ENCODE measurements around the gene KREMEN1. TPM values are rescaled to one million over a fixed set of nuclear protein-coding genes. Genes with fewer than 3 reads are reported as not detected.
"Not testable (repeated sequence)": the region's sequence is repeated elsewhere in the genome, so short reads cannot be mapped to it uniquely, and the experiment has no call there.

KREMEN1 gene
- total RNA-seq, 2 experiments from 2014 or later = 0.17 to 0.31 TPM

DNA sequence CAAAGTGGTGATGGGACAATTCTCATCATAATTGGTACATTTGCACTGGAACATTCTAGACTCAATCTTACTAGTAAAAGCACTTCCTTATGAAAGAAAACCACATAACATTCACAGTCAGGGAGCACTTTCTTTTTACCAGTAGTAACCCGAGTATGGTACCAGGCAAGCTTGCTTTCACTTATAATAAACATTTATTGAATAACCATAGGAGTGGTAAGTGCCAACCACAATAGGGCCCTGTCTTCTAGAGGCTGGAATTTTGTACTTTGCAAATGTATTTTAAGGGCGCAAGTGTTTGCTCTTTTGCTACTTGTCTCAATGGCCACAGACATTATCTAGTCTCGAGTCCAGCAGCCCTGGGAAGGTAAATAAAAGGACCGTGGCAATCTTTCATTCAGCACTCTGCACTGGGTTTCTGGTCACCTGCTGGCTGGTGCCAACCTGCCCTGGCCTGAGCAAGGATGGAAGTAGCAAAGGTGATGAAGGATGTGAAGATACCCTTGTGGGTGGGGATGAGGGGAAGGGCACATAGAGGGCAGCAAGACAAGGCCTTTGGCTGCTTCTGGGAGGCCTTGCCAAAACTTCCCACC lies 35.4 kb upstream of the KREMEN1 start:
- CTCF ChIA-PET = interaction anchor here (8.5 to 10.6 kb wide), 2 partner anchors 181 to 437 kb away, joined by 67 to 173 read pairs; no protein-coding TSS in a partner anchor
- Mint-ChIP-seq H3K27ac (no peak overlapping the region), H3K9me3 (no peaks in the 10 kb centered on the region), H3K36me3 (no peaks in the 10 kb centered on the region), H3K27me3 (peaks cover 5% of the 10 kb centered on the region), H3K4me3 (no peak overlapping the region), H3K4me1 (ENCODE audit: low read depth) (no peaks in the 10 kb centered on the region)
- DNase-seq = no peak
- intact Hi-C loops (cut with micrococcal nuclease) = loop anchor here (10.0 kb wide), 1 partner anchor 63 kb away; no protein-coding TSS in a partner anchor
- POLR2A ChIA-PET = no interaction called here

DNA sequence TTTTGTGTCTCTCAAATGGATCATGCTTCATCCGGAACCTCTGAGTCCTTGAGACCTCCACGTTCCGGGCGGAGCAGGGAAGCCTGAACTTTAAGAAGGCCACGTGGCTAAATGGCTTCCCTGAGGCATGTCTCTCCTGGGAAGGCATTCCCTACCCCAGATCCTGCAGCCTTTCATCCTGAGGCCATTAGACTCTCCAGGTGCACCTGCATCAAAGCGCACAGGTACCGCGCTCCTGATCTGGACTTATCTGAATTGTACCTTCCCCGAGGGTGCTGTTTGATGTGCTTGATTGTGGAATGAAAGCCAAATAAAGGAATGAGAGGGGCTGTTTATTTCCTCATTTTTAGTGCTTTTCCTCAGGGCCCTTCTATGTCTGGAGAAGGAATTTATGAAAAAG lies 33.7 kb upstream of the KREMEN1 start:
- ChIA-PET CTCF (interaction anchor here (0.8 to 10.6 kb wide), 7 partner anchors 20 to 439 kb away, joined by 3 to 173 read pairs (median 10); no protein-coding TSS in a partner anchor), POLR2A (no interaction called here)
- Mint-ChIP-seq H3K4me3 (no peak overlapping the region), H3K27me3 (peaks cover 1% of the 10 kb centered on the region), H3K4me1 (ENCODE audit: low read depth) (no peaks in the 10 kb centered on the region), H3K36me3 (no peaks in the 10 kb centered on the region), H3K9me3 (no peaks in the 10 kb centered on the region), H3K27ac (no peak overlapping the region)
- intact Hi-C loops (cut with micrococcal nuclease) = loop anchor here (10.0 kb wide), 1 partner anchor 64 kb away; no protein-coding TSS in a partner anchor
- no peak for DNase-seq

DNA sequence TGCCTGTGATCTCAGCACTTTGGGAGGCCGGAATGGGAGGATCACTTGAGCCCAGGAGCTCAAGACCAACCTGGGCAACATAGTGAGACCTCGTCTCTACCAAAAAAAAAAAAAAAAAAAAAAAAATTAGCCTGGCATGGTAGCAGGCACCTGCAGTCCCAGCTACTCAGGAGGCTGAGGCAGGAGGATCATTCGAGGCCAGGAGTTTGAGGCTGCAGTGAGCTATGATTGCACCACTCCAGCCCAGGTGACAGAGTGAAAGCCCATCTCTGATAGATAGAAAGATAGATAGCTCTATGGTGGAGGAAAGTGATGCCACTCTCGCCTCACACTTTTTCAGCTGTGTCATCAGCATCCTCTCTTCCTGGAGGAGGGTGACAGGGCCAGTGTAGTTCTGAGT lies 33.2 kb upstream of the KREMEN1 start:
- H3K36me3 Mint-ChIP-seq; H3K27ac Mint-ChIP-seq; H3K9me3 Mint-ChIP-seq; H3K4me3 Mint-ChIP-seq; H3K27me3 Mint-ChIP-seq; H3K4me1 Mint-ChIP-seq (ENCODE audit: low read depth); DNase-seq; POLR2A ChIA-PET: not testable (repeated sequence)
- intact Hi-C loops (cut with micrococcal nuclease) = loop anchor here (1.0 to 10.0 kb wide), 3 partner anchors 65 to 439 kb away; no protein-coding TSS in a partner anchor
- CTCF ChIA-PET = interaction anchor here (0.8 to 10.6 kb wide), 13 partner anchors 20 to 439 kb away, joined by 3 to 173 read pairs (median 10); no protein-coding TSS in a partner anchor

DNA sequence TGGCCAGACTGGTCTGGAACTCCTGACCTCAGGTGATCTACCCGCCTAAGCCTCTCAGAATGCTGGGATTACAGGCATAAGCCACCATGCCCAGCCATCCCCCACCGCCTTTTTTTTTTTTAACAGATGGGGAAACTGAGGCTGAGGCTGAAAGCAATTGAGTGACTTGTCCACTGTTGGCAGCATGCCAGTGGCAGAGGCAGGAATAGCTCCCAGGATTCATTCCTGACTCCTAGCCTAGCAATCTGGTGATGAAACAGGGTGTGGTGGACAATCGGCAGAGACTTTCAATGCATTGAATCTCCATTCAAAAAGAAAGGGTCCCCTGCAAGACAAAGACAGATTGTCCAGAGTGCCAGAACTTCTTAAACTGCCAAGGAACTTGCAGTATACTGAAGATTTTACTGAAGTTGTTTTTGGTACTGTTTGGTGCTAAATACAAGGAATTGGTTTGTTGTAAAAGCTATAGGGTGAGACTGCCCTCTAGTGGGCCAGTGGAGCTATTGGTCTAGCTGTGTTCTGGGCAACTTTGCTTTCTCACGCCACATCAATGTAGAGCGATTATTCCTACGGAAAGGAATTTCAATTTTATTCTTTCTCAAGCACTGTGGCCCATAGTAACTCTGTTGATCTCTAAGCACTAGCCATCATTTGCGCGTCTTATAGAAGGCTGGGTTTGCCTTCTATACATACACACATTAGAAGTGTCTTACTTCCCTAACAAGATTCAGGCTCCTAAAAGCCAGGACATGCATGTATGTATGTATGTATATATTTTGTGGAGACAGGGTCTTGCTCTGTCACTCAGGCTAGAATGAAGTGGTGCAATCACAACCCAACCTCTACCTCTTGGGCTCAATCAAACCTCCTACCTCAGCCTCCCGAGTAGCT lies 32.2 kb upstream of the KREMEN1 start:
- intact Hi-C loops (cut with micrococcal nuclease) = loop anchor here (1.0 kb wide), 2 partner anchors 185 to 440 kb away; no protein-coding TSS in a partner anchor
- Mint-ChIP-seq H3K27me3 (peaks cover 1% of the 10 kb centered on the region), H3K4me1 (ENCODE audit: low read depth) (no peaks in the 10 kb centered on the region), H3K4me3 (no peak overlapping the region), H3K9me3 (no peaks in the 10 kb centered on the region), H3K36me3 (no peaks in the 10 kb centered on the region), H3K27ac (no peak overlapping the region)
- peak; percentile 65 for DNase-seq
- ChIA-PET POLR2A (interaction anchor here (1.4 kb wide), 1 partner anchor 185 kb away, joined by 8 read pairs; no protein-coding TSS in a partner anchor), CTCF (interaction anchor here (0.6 to 10.6 kb wide), 45 partner anchors 11 to 1020 kb away, joined by 3 to 173 read pairs (median 5); partner anchors contain the start of gene ZNRF3)

DNA sequence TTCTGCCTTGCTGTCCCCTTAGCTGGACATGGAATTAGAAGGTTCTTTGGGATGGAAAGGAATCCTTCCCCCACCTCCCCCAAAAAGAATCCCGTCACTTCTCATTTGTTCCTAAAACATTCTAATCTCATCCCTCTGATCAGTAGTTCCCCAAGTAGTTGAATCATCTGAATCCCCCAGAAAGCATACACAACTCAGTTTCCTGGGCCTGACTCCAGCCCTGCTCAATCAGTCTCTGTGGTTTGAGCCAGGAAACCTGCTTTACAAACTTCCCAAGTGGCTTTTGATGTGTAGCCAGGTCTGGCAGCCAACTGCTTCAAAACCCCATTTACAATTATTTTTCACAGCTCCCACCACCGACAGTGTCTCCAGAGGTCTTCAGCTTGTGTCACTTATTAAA lies 31.4 kb upstream of the KREMEN1 start:
- ChIA-PET POLR2A (interaction anchor here (1.4 kb wide), 1 partner anchor 186 kb away, joined by 8 read pairs; no protein-coding TSS in a partner anchor), CTCF (interaction anchor here (0.6 to 10.6 kb wide), 32 partner anchors 12 to 1021 kb away, joined by 3 to 173 read pairs (median 6); partner anchors contain the start of gene ZNRF3)
- H3K9me3 Mint-ChIP-seq = no peaks in the 10 kb centered on the region
- H3K4me3 Mint-ChIP-seq = no peak overlapping the region
- peaks cover 1% of the 10 kb centered on the region for H3K27me3 Mint-ChIP-seq
- intact Hi-C loops (cut with micrococcal nuclease) = no loop called here
- H3K36me3 Mint-ChIP-seq = no peaks in the 10 kb centered on the region
- no peaks in the 10 kb centered on the region for H3K4me1 Mint-ChIP-seq (ENCODE audit: low read depth)
- no peak for DNase-seq
- no peak overlapping the region for H3K27ac Mint-ChIP-seq

DNA sequence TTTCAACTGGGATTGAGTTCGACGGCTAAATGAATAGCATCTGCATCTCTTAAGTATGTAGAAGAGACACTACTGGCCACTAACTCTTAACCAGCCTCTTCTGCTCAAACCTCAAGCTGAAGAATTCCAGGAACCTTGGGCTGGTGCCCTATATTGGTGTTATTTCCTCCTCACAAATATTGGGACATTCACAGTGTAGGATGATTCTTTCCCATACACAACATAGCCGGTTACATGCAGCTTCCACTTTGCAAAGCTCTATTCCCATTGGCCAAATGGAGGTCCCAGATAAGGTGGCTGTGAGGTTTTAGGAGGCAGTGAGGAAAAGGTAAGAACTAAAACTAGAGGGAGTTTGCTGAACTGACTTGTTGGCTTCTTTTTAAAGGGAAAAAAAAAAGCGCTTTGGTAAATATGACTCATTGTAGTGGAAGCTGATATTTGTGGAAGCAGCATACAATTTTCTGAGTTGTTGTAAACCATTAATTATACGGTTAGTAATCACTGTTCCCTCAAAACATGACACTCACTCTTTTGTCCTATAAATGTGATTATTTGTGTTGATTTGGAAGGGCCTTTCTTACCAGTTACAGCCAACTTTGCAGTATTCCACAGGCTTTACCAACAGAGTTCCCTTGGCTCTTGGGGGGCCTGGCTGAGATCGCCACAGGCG lies 28.8 kb upstream of the KREMEN1 start:
- Mint-ChIP-seq H3K4me1 (ENCODE audit: low read depth) (no peaks in the 10 kb centered on the region), H3K27me3 (peaks cover 1% of the 10 kb centered on the region), H3K9me3 (no peaks in the 10 kb centered on the region), H3K27ac (no peak overlapping the region), H3K36me3 (no peaks in the 10 kb centered on the region), H3K4me3 (no peak overlapping the region)
- POLR2A ChIA-PET = no interaction called here
- DNase-seq = no peak
- CTCF ChIA-PET = interaction anchor here (0.9 to 10.6 kb wide), 2 partner anchors 188 to 215 kb away, joined by 3 to 173 read pairs; no protein-coding TSS in a partner anchor
- intact Hi-C loops (cut with micrococcal nuclease) = no loop called here

DNA sequence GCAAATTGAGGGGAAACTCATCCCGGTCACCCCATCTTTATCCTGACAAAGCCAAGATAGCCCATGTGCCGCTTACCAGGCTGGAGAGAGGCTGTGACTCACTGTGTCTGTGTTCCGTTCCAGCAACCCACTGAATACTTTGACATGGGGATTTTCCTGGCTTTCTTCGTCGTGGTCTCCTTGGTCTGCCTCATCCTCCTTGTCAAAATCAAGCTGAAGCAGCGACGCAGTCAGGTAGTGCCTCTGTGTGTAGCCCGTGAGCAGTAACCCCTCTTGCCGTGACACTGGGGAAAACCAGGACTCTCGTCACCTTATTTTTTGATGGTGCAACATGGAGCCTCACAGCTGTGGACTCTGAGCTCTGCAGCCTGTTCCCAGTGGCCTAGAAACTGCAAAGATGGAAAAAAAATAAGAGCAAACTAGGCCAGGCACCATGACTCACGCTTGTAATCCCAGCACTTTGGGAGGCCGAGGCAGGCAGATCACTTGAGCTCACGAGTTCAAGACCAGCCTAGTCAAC lies 28.1 kb upstream of the KREMEN1 start:
- no peaks in the 10 kb centered on the region for H3K9me3 Mint-ChIP-seq
- H3K27me3 Mint-ChIP-seq = peaks cover 1% of the 10 kb centered on the region
- H3K4me3 Mint-ChIP-seq = no peak overlapping the region
- peaks cover 2% of the 10 kb centered on the region for H3K36me3 Mint-ChIP-seq
- DNase-seq = no peak
- no peak overlapping the region for H3K27ac Mint-ChIP-seq
- intact Hi-C loops (cut with micrococcal nuclease) = no loop called here
- ChIA-PET POLR2A (no interaction called here), CTCF (interaction anchor here (10.6 kb wide), 1 partner anchor 188 kb away, joined by 173 read pairs; no protein-coding TSS in a partner anchor)
- H3K4me1 Mint-ChIP-seq (ENCODE audit: low read depth) = no peaks in the 10 kb centered on the region

DNA sequence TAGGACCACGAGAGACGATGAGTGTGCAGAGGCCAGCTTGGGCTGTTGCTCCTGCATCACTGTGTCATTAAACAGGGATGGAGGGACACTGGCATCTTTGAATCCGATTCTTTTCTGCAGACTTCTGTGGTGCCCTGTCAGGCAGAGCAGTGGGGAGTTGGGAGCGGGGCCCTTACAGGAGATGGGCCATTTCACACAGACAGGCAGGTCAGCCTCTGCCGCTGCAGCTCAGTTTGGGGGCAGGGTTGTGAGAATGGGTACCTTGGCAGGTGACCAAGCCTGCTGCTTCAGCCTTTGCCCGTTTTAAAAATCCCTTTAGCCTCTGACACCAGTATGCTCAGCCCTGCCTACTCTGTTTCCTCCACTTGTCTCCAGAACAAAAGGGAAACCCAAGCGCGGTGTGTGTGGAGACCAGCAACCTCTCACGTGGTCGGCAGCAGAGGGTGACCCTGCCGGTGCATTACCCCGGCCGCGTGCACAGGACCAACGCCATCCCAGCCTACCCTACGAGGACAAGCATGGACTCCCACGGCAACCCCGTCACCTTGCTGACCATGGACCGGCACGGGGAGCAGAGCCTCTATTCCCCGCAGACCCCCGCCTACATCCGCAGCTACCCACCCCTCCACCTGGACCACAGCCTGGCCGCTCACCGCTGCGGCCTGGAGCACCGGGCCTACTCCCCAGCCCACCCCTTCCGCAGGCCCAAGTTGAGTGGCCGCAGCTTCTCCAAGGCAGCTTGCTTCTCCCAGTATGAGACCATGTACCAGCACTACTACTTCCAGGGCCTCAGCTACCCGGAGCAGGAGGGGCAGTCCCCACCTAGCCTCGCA lies 23.8 kb upstream of the KREMEN1 start:
- Mint-ChIP-seq H3K4me1 (ENCODE audit: low read depth) (no peaks in the 10 kb centered on the region), H3K9me3 (no peaks in the 10 kb centered on the region), H3K4me3 (no peak overlapping the region), H3K36me3 (peaks cover 2% of the 10 kb centered on the region), H3K27me3 (no peaks in the 10 kb centered on the region), H3K27ac (no peak overlapping the region)
- intact Hi-C loops (cut with micrococcal nuclease) = no loop called here
- ChIA-PET CTCF (no interaction called here), POLR2A (no interaction called here)
- no peak for DNase-seq

DNA sequence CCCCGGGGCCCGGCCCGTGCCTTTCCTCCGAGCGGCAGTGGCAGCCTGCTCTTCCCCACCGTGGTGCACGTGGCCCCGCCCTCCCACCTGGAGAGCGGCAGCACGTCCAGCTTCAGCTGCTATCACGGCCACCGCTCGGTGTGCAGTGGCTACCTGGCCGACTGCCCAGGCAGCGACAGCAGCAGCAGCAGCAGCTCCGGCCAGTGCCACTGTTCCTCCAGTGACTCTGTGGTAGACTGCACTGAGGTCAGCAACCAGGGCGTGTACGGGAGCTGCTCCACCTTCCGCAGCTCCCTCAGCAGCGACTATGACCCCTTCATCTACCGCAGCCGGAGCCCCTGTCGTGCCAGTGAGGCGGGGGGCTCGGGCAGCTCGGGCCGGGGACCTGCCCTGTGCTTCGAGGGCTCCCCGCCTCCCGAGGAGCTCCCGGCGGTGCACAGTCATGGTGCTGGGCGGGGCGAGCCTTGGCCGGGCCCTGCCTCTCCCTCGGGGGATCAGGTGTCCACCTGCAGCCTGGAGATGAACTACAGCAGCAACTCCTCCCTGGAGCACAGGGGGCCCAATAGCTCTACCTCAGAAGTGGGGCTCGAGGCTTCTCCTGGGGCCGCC lies 23.1 kb upstream of the KREMEN1 start:
- no peak overlapping the region for H3K27ac Mint-ChIP-seq
- no peak overlapping the region for H3K4me3 Mint-ChIP-seq
- H3K27me3 Mint-ChIP-seq = no peaks in the 10 kb centered on the region
- DNase-seq = no peak
- H3K36me3 Mint-ChIP-seq = peaks cover 2% of the 10 kb centered on the region
- intact Hi-C loops (cut with micrococcal nuclease) = no loop called here
- CTCF ChIA-PET = no interaction called here
- H3K9me3 Mint-ChIP-seq = no peaks in the 10 kb centered on the region
- H3K4me1 Mint-ChIP-seq (ENCODE audit: low read depth) = no peaks in the 10 kb centered on the region
- POLR2A ChIA-PET = no interaction called here

DNA sequence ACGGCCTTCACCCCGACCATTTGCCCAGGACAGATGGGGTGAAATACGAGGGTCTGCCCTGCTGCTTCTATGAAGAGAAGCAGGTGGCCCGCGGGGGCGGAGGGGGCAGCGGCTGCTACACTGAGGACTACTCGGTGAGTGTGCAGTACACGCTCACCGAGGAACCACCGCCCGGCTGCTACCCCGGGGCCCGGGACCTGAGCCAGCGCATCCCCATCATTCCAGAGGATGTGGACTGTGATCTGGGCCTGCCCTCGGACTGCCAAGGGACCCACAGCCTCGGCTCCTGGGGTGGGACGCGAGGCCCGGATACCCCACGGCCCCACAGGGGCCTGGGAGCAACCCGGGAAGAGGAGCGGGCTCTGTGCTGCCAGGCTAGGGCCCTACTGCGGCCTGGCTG lies 22.4 kb upstream of the KREMEN1 start:
- CTCF ChIA-PET = no interaction called here
- Mint-ChIP-seq H3K27me3 (no peaks in the 10 kb centered on the region), H3K9me3 (no peaks in the 10 kb centered on the region), H3K36me3 (peaks cover 2% of the 10 kb centered on the region), H3K4me3 (no peak overlapping the region), H3K4me1 (ENCODE audit: low read depth) (no peaks in the 10 kb centered on the region), H3K27ac (no peak overlapping the region)
- intact Hi-C loops (cut with micrococcal nuclease) = no loop called here
- DNase-seq = no peak
- POLR2A ChIA-PET = no interaction called here
